Activated naive CD4-positive, alpha-beta T cell treated with Interleukin-2 at 50 U/mL for 16 hours (primary cell): ENCODE results near the gene NUP37.
A peak's percentile ranks its signal among the peaks of the same experiment; 100 is the strongest.
"Not testable (repeated sequence)": the region's sequence is repeated elsewhere in the genome, so short reads cannot be mapped to it uniquely, and the experiment has no call there.

ENCODE experiments used
- DNase-seq: peaks from one replicate; pipeline ENCODE4 v3.0.0-alpha.2; 2020

Gene NUP37

DNA sequence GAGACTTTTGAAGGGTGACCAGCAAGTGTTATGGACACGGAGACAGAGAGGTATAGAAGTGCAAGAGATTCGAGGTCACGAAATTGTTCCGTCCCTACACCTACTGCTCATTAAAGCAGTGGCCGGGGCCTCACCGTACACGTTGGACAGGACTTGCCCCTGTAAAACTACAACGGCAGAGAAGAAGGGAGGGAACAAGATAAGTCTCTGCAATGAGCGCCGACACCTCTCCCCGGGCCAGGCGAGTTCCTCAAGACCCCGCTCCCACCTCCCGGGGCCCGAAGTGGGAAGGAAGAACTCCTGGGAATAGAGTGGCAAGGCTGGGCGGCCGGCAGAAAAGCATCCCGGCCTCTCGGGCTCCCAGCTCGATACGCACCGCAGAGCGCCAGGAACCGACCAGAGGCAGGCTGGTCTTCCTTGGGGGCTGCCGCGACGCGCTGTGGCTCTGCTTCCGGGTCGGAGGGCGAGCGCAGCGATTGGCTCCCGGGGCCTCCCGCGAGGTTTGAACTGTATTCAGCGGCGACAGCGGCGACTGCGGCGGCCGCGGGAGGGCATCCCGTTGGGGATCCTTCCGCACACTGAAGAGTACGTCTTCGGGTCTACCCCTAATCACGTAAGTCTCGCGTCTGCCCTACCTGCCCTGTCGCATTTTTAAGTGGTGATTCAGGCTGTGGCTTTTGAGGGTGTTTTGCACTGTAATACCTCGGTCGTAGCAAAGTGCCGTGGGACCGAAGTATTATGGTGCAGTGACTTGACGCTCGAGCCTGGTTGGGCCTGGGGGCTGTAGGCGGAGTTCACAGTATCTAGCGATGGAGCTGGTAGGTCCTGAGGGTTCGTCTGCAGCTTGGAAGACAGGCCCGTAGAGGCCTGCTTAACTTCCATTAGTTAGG lies at the start of gene NUP37, which contains the start of gene PARPBP:
TSS of gene NUP37 (minus strand) at position 441 of the 890 bp plus-strand sequence. CDS start 1,596 bp downstream, outside the sequence.
TSS of gene PARPBP (plus strand) at position 510 of the 890 bp plus-strand sequence. CDS start 3,706 bp downstream, outside the sequence.
- DNase-seq: peak; percentile 93

DNA sequence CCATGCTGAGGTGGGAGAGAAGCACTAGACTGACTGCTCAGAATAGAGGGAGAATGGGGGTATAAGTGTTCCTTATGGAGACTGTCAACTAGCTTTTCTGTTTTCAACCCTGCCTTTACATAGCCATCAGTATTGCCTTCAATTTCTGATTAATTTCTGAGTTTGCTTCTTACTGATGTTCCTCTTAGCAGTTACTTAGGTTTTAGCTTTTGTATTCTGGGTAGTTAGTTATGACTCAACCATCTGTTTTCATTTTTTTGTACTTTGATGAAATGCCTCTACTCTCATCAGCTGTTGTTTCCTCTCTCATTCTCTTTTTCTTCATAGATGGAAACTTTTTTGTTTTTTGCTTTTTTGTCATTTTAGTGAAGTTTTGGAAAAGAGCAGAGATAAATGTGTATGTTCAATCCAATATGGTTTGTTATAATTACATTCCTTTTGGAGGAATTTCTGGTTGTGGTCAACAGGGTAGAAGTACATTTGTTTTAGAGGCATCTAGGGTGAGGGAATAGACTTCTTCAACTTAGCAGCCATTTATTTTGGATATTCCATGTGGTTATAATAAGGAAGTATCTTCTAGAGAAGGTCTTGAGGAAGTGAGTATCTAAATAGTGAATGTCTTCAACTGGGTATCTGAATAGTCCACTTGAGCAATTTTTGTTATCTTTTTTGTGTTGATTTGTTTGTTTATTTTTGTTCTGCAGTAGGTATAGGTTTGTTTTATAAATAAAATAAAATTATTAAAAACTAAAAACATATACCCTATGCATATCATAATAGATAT lies 48.1 kb upstream of the NUP37 start:
- DNase-seq: no peak

- no peak for DNase-seq
Observed at GRCh38 chr12:102163383-102163782, 43.5 kb upstream of the NUP37 start.

- not testable (repeated sequence) for DNase-seq
Observed at GRCh38 chr12:102155206-102155605, 35.3 kb upstream of the NUP37 start.

DNA sequence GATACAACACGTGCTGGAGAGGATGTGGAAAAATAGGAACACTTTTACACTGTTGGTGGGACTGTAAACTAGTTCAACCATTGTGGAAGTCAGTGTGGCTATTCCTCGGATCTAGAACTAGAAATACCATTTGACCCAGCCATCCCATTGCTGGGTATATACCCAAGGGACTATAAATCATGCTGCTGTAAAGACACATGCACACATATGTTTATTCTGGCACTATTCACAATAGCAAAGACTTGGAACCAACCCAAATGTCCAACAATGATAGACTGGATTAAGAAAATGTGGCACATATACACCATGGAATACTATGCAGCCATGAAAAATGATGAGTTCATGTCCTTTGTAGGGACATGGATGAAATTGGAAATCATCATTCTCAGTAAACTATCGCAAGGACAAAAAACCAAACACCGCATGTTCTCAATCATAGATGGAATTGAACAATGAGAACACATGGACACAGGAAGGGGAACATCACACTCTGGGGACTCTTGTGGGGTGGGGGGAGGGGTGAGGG lies 27.2 kb upstream of the NUP37 start:
- DNase-seq: not testable (repeated sequence)

DNA sequence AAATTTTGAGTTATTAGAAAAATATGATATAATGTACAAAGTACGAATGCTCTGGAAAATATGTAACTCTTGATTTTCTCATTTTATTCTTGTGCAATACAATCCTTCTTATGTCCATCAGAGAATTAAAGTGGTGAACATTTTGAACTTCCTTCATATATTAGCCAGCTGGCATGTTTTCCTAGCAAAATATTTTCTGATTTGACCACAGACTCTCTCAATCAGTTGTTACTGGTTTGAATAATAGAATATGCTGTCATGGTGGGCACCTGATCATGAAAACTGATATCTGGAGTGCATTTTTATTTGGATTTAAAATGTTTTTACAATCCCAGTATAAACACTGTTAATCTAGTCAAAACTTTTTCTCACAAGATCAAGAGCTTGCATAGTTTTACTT lies 24.3 kb upstream of the NUP37 start:
- DNase-seq: no peak

DNA sequence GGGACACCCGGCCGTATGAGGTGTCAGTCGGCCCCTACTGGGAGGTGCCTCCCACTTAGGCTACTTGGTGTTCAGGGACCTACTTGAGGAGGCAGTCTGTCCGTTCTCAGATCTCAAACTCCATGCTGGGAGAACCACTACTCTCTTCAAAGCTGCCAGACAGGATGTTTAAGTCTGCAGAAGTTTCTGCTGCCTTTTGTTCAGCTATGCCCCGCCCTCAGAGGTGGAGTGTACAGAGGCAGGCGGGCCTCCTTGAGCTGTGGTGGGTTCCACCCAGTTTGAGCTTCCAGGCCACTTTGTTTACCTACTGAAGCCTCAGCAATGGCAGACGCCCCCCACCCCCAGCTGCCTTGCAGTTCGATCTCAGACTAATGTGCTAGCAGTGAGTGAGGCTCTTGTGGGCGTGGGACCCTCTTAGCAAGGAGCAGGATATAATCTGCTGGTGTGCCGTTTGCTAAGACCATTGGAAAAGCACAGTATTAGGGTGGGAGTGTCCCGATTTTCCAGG lies 23.0 kb upstream of the NUP37 start:
- not testable (repeated sequence) for DNase-seq

- not testable (repeated sequence) for DNase-seq
Observed at GRCh38 chr12:102137619-102138018, 17.7 kb upstream of the NUP37 start.

DNA sequence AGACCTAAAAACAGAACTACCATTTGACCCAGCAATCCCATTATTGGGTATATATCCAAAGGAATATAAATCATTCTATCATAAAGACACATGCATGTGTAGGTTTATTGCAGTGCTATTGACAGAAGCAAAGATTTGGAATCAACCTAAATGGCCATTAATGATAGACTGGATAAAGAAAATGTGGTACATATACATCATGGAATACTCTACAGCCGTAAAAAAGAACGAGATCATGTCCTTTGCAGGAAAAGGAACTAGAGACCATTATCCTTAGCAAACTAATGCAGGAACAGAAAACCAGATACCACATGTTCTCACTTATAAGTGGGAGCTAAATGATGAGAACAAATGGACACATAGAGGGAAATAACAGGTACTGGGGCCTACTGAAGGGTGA lies 11.5 kb upstream of the NUP37 start:
- not testable (repeated sequence) for DNase-seq

DNA sequence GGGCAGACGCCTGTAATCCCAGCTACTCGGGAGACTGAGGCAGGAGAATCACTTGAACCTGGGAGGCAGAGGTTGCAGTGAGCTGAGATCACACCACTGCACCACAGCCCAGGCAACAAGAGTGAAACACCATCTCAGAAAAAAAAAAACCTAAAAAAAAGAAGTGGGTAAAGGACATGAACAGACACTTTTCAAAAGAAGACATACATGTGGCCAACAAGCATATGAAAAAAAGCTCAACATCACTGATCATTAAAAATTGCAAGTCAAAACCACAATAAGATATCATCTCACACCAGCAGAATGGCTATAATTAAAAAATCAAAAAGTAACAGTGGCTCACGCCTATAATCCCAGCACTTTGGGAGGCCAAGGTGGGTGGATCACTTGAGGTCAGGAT lies 10.8 kb upstream of the NUP37 start:
- not testable (repeated sequence) for DNase-seq

DNA sequence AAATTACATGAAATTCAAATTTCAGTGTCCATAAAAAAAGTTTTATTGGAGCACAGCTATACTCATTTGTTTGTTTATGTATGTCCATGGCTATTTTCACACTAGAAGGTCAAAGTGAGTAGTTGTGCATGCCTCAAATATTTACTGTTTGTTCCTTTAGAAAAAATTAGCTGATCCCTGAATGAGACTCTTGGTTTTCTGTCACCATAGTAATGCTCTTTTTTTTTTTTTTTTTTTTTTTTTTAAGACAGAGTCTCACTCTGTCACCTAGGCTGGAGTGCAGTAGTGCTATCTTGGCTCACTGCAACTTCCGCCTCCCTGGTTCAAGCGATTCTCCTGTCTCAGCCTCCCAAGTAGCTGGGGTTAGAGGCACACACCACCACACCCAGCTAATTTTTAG lies 1.4 kb upstream of the NUP37 start:
- DNase-seq: not testable (repeated sequence)

- DNase-seq: no peak
Observed at GRCh38 chr12:102120886-102121285, 972 bp upstream of the NUP37 start.

DNA sequence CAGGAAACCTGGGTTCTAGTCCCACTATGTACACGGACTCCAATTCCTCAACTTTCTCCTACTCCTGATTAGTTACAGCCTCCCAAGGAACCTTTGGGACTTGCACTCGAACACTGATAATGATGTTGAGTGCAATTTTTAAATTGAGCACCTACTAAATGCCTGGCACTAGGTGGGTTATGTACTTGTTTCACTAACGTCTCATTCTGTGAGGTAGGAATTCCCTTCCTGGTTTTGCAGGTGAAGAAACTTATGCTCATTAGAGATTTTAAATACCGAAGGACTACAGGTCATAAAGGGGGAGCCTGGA lies 605 bp upstream of the NUP37 start:
- DNase-seq: no peak

DNA sequence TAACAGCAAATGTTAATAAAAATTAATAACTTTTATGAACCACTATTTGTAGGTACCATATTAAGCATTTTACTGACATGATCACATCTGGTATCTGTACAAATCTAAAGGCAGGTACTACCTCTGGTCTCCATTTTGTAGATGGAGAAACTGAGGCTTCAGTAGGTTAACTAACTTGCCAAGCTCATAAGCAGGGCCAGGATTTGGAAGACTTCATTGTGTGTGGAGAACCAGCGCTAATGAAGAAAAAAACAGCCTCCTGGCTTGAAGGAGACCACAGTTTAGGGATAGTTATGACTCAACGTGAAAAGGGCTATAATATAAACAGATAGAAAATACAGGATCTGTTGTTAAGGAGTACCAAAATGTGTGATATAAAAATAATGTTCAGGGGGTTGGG lies 1.0 kb downstream of the NUP37 start:
- DNase-seq: no peak

DNA sequence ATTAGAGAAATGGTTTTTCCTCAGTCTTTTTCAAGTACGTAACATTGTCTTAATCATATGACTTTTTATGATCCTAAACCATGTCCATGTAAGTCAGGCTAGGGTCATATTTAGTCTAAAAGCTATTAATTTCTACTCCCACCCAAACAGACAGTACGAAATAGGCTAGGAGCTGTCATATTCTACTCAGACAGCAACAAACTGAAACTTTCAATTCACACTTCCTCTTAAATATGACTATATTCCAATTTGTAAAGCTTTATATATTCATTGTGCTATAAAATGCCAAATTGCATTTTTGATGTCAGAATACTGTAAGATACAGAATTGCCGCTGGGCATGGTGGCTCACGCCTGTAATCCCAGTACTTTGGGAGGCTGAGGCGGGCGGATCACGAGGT lies 3.5 kb downstream of the NUP37 start:
- no peak for DNase-seq

- DNase-seq: no peak
Observed at GRCh38 chr12:102114212-102114611, 5.7 kb downstream of the NUP37 start.

DNA sequence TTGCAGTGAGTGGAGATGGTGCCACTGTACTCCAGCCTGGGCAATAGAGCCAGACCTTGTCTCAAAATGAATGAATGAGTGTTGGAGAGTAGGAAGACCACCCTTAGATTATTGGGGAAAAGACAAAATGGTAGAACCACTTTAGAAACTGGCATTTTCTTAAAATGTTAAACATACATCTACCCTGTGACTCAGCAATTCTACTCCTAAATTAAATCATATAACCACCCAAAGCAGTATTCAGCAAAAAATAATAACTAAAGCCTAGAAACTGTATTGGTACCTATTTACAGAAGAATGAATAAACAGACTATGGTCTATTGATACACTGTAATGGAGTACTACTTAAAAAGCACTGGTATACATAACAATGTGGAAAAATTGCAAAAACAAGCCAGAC lies 9.1 kb downstream of the NUP37 start:
- no peak for DNase-seq

DNA sequence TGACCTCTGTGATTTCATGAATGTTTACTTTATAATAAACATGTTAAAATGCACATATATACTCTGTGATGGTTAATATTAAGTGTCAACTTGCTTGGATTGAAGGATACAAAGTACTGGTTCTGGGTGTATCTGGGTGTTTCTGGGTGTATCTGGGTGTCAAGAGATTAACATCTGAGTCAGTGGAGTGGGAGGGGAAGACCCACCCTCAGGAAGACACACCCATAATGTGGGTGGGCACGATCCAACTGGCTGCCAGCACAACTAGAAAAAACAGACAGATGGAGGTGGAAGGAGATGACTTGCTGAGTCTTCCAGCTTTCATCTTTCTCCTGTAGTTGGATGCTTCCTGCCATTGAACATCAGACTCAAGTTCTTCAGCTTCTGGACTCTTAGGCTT lies 11.9 kb downstream of the NUP37 start:
- DNase-seq: no peak

DNA sequence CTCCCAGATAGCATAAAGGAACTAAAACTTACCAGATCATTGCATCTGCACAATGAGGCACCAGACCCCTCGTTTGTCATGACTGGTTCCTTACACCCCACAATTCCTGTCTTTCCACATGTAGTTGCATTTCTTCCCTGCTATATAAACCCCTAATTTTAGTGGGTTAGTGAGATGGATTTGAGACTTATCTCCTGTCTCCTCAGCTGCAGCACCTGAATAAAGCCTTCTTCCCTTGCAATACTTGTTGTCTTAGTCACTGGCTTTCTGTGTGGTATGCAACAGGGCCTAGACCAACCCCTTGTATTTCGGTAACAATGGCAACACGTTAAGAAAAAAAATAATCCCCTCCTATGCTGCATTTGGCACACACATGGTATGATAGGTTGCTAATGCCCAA lies 13.0 kb downstream of the NUP37 start:
- DNase-seq: no peak

DNA sequence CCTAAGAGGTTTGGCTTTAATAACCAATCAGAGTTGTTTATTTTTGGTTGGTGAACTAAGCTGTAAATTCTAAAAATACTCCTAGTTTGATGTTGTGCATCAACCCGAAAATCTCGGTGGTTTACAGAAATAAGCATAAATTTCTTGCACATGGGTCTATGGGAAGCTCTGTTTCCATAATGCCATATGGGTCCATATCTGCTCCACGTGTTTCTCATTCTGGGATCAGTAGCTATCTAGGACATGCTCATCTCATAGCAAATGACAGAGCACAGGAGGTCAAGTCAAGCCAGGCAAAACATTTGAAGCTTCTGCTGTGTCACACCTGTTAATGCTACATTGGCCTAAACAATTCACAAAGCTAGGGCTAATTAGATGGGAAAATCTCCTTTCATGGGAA lies 23.1 kb downstream of the NUP37 start:
- no peak for DNase-seq

DNA sequence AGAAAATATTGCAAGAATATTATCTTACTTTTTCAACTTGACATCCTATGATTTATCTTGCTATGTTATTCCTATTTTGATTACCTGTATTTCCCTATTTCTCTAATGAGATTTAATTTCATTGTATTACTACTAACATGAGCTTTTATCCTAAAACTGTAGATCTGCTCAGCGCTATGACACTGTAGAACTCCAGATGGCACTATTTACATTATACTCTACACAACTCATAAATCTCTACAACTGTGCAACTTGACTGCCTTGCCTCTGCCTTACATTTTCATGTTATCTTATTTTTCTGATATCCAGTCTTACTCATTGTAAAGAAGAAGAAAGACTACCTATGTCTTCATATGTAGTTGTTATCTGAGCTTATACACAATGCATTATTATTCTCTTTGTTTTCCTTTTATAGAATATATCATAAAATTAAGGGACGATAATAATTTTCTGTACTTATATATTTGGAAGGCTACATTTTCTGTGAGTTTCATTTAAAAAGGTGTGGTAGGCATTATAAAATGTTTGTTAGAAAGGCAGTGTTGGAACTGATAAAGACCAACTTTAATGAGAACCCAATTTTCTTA lies 24.1 kb downstream of the NUP37 start:
- DNase-seq: no peak

DNA sequence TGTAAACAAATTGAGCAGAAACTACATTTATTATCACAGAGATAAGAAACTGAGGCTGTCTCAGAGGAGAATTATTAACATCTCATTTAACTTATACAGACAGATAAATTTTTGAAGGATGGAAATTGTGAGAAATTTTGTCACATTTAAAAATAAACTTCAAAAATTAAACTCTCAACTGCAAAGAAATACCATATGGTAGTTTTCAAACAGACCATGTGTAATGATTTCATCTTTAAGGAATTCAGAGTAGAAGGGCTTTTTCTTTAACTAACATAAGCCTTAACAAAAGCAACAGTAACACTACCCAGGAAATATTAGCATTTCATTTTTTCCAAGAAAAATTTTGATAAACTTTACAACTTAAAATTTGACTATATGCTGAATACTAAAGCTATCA lies 26.6 kb downstream of the NUP37 start:
- no peak for DNase-seq

DNA sequence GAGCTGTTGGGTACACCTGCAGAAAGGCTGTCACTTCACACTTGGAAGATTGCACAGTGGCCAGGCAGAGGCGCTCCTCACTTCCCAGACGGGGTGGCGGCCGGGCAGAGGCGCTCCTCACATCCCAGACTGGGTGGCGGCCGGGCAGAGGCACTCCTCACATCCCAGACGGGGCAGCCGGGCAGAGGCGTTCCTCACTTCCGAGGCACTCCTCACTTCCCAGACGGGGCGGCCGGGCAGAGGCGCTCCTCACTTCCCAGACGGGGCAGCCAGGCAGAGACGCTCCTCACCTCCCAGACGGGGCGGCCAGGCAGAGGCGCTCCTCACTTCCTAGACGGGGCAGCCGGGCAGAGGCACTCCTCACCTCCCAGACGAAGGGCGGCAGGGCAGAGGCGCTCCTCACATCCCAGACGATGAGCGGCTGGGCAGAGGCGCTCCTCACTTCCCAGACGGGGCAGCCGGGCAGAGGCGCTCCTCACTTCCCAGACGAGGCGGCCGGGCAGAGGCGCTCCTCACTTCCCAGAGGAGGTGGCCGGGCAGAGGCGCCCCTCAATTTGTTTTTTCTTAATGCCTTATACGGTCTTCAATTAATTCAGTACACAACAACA lies 30.6 kb downstream of the NUP37 start:
- not testable (repeated sequence) for DNase-seq
